ENCODE measurements around the gene EPHB4. TPM values are rescaled to one million over a fixed set of nuclear protein-coding genes. Genes with fewer than 3 reads are reported as not detected.
"Not testable (repeated sequence)": the region's sequence is repeated elsewhere in the genome, so short reads cannot be mapped to it uniquely, and the experiment has no call there.

Gene EPHB4
- total RNA-seq, 2 donors from 2014 or later = 31.4 to 46.6 TPM

GRCh38 chr7:100801833-100802568, 25.3 kb downstream of the EPHB4 start:
- DNase-seq (ENCODE audit: low spot score) = no peak
- intact Hi-C loops (cut with DNase I) = no loop called here

- DNase-seq (ENCODE audit: low spot score) = peak; percentile 84
- intact Hi-C loops (cut with DNase I) = loop anchor here (2.0 to 5.0 kb wide), 2 partner anchors 53 to 54 kb away; partner anchors contain the start of gene SLC12A9 (in 2 of the 2)
Measured at GRCh38 chr7:100799037-100799896, 28.1 kb downstream of the EPHB4 start.

- DNase-seq (ENCODE audit: low spot score) = no peak
- intact Hi-C loops (cut with DNase I) = loop anchor here in 1 of 2 donors (5.0 kb wide), 1 partner anchor 58 kb away; the partner anchor contains the start of gene SLC12A9
Measured at GRCh38 chr7:100794741-100795140, 32.6 kb downstream of the EPHB4 start.

GRCh38 chr7:100793806-100794660, 33.3 kb downstream of the EPHB4 start:
- intact Hi-C loops (cut with DNase I) = no loop called here
- no peak for DNase-seq (ENCODE audit: low spot score)

GRCh38 chr7:100791881-100792666, 35.2 kb downstream of the EPHB4 start:
- intact Hi-C loops (cut with DNase I) = no loop called here

GRCh38 chr7:100789055-100789454, 38.3 kb downstream of the EPHB4 start:
- no peak for DNase-seq (ENCODE audit: low spot score)

More at GRCh38 chr7:100791881-100792666, 35.2 kb downstream of the EPHB4 start:
- DNase-seq (ENCODE audit: low spot score) = no peak

GRCh38 chr7:100786323-100786722, 41.0 kb downstream of the EPHB4 start:
- no peak for DNase-seq (ENCODE audit: low spot score)
- intact Hi-C loops (cut with DNase I) = no loop called here

More at GRCh38 chr7:100789055-100789454, 38.3 kb downstream of the EPHB4 start:
- intact Hi-C loops (cut with DNase I) = no loop called here

- intact Hi-C loops (cut with DNase I) = no loop called here
- no peak for DNase-seq (ENCODE audit: low spot score)
Measured at GRCh38 chr7:100785878-100786277, 41.4 kb downstream of the EPHB4 start.

GRCh38 chr7:100783804-100784203, 43.5 kb downstream of the EPHB4 start:
- intact Hi-C loops (cut with DNase I) = no loop called here
- no peak for DNase-seq (ENCODE audit: low spot score)

- no peak for DNase-seq (ENCODE audit: low spot score)
- intact Hi-C loops (cut with DNase I) = no loop called here
Measured at GRCh38 chr7:100781255-100781654, 46.1 kb downstream of the EPHB4 start.

- intact Hi-C loops (cut with DNase I) = no loop called here
- no peak for DNase-seq (ENCODE audit: low spot score)
Measured at GRCh38 chr7:100779359-100779758, 48.0 kb downstream of the EPHB4 start.

- intact Hi-C loops (cut with DNase I) = no loop called here
- no peak for DNase-seq (ENCODE audit: low spot score)
Measured at GRCh38 chr7:100778061-100778621, 49.2 kb downstream of the EPHB4 start.

- DNase-seq (ENCODE audit: low spot score) = no peak
- intact Hi-C loops (cut with DNase I) = no loop called here
Measured at GRCh38 chr7:100773491-100773890, 53.8 kb downstream of the EPHB4 start.

- intact Hi-C loops (cut with DNase I) = no loop called here
Measured at GRCh38 chr7:100768784-100769183, 58.5 kb downstream of the EPHB4 start.

GRCh38 chr7:100765250-100765649, 62.1 kb downstream of the EPHB4 start:
- intact Hi-C loops (cut with DNase I) = no loop called here
- no peak for DNase-seq (ENCODE audit: low spot score)

More at GRCh38 chr7:100768784-100769183, 58.5 kb downstream of the EPHB4 start:
- no peak for DNase-seq (ENCODE audit: low spot score)

- intact Hi-C loops (cut with DNase I) = no loop called here
Measured at GRCh38 chr7:100764841-100765240, 62.5 kb downstream of the EPHB4 start.

GRCh38 chr7:100763556-100764140, 63.7 kb downstream of the EPHB4 start:
- no peak for DNase-seq (ENCODE audit: low spot score)
- intact Hi-C loops (cut with DNase I) = no loop called here

More at GRCh38 chr7:100764841-100765240, 62.5 kb downstream of the EPHB4 start:
- no peak for DNase-seq (ENCODE audit: low spot score)

- DNase-seq (ENCODE audit: low spot score); intact Hi-C loops (cut with DNase I): not testable (repeated sequence)
Measured at GRCh38 chr7:100762841-100763240, 64.5 kb downstream of the EPHB4 start.
